CD4-positive, alpha-beta T cell (primary cell): Measurements from ENCODE around the gene HMCES. TPM values are rescaled to one million over a fixed set of nuclear protein-coding genes. Genes with fewer than 3 reads are reported as not detected.

Experiments
- ATAC-seq: fragments of 200-7000 bp; cut with Tn5 transposase; one replicate; pipeline ENCODE4 v1.10.0; 2022; ENCODE audit warnings: mild to moderate bottlenecking; ENCODE audit not compliant: poor library complexity
- CTCF ChIA-PET: fragments of 350-600 bp; sonication (Branson Sonifier 250); formaldehyde crosslinking; loops from one replicate; lab custom pipeline; 2021; ENCODE audit warnings: antibody characterized with exemption, inconsistent platforms; lab: Charles Lee
- POLR2A ChIA-PET: fragments of 350-600 bp; sonication (Branson Sonifier 250); formaldehyde crosslinking; loops from one replicate; lab custom pipeline; 2021; ENCODE audit warnings: antibody characterized with exemption, inconsistent platforms; lab: Charles Lee
- DNase-seq, 14 experiments: peaks; one replicate each; pipeline ENCODE4 v3.0.0-alpha.2; 2013 to 2020; ENCODE audit warnings: mixed read lengths in 2 of 14
- H3K27ac ChIP-seq, 2 donors: one replicate each; pipeline versions ENCODE4 v1.5.1 to v1.7.0; 2013; ENCODE audit warnings: low read length in 2 of 2, low read depth in 1 of 2, mild to moderate bottlenecking in 1 of 2
- H3K27me3 ChIP-seq, 2 experiments: 1 replicate in 1 of 2; 2 replicates in 1 of 2; pipeline versions ENCODE4 v1.6.1 to v1.7.0; 2013; ENCODE audit warnings: low read length in 2 of 2, control low read depth in 1 of 2, mild to moderate bottlenecking in 1 of 2, moderate library complexity in 1 of 2; ENCODE audit not compliant: insufficient read depth in 2 of 2, control insufficient read depth in 1 of 2
- H3K36me3 ChIP-seq: one replicate; pipeline ENCODE4 v1.6.1; 2013; ENCODE audit warnings: low read length, control low read depth; ENCODE audit not compliant: insufficient read depth
- H3K4me1 ChIP-seq: one replicate; pipeline ENCODE4 v1.6.1; 2013; ENCODE audit warnings: low read length, control low read depth; ENCODE audit not compliant: insufficient read depth
- H3K4me3 ChIP-seq: one replicate; pipeline ENCODE4 v1.5.1; 2013; ENCODE audit warnings: mild to moderate bottlenecking, low read length, moderate library complexity
- H3K9me3 ChIP-seq, 2 experiments: 1 replicate in 1 of 2; 2 replicates in 1 of 2; pipeline versions ENCODE4 v1.6.1 to v1.7.0; 2013; ENCODE audit warnings: low read length in 2 of 2, mild to moderate bottlenecking in 2 of 2, control low read depth in 1 of 2, moderate library complexity in 1 of 2; ENCODE audit not compliant: control insufficient read depth in 1 of 2, insufficient read depth in 1 of 2
- H3K27ac Mint-ChIP-seq: one replicate; pipeline ENCODE4 v1.8.0; 2020; ENCODE audit warnings: mixed read lengths
- H3K27me3 Mint-ChIP-seq: one replicate; pipeline ENCODE4 v1.8.0; 2021; ENCODE audit warnings: mixed read lengths
- H3K36me3 Mint-ChIP-seq: one replicate; pipeline ENCODE4 v1.8.0; 2021; ENCODE audit warnings: low read depth, mixed read lengths
- H3K4me1 Mint-ChIP-seq: one replicate; pipeline ENCODE4 v1.8.0; 2021; ENCODE audit warnings: low read depth, mixed read lengths
- H3K4me3 Mint-ChIP-seq: one replicate; pipeline ENCODE4 v1.8.0; 2020; ENCODE audit warnings: mild to moderate bottlenecking, mixed read lengths
- H3K9me3 Mint-ChIP-seq: one replicate; pipeline ENCODE4 v1.8.0; 2020; ENCODE audit warnings: mixed read lengths
- intact Hi-C, 2 experiments: fragments of 100-400 bp; cut with DNase I in 1 of 2; cut with micrococcal nuclease in 1 of 2; formaldehyde crosslinking; loops; one replicate each; pipeline versions ENCODE4 v1.15.1 to v1.9.0; 2023 to 2025; cut with DNase I, micrococcal nuclease
- total RNA-seq, 174 experiments: library from RNA in 2 of 174; stranded (reverse) in 2 of 174; gene quantifications; one replicate each; pipeline ENCODE4 v1.2.3 and lab custom pipeline; 2021 to 2026
- TF ChIP-seq, protein P1 (sequence below): fragments of 200-600 bp; IDR thresholded peaks from one replicate; pipeline ENCODE4 v1.8.0; 2022; ENCODE audit warnings: antibody characterized with exemption, mild to moderate bottlenecking

The HMCES gene
- total RNA-seq, 2 experiments from 2014 or later = 63.5 to 64.0 TPM

- H3K9me3 ChIP-seq = no peaks in the 10 kb centered on the region
- peak overlapping the region; percentile 84 for H3K4me3 Mint-ChIP-seq
- CTCF ChIA-PET = interaction anchor here (0.9 to 2.5 kb wide), 15 partner anchors 9 to 301 kb away, joined by 3 to 21 read pairs (median 4); partner anchors contain the start of gene COPG1
- peaks cover 32% of the 10 kb centered on the region for H3K4me1 ChIP-seq
- peak overlapping the region; percentile 92 for H3K4me3 ChIP-seq
- no peaks in the 10 kb centered on the region for H3K9me3 Mint-ChIP-seq
- no peaks in the 10 kb centered on the region for H3K27me3 Mint-ChIP-seq
- H3K36me3 Mint-ChIP-seq = peaks cover 28% of the 10 kb centered on the region
- intact Hi-C loops = loop anchor here in 1 of 2 experiments (2.0 to 10.0 kb wide), 5 partner anchors 36 to 1722 kb away; partner anchors contain the start of genes CNBP, MCM2 and TPRA1
- H3K27me3 ChIP-seq = no peaks in the 10 kb centered on the region
- H3K27ac ChIP-seq = no peak overlapping the region
- POLR2A ChIA-PET = interaction anchor here (0.9 to 3.5 kb wide), 28 partner anchors 11 to 1645 kb away, joined by 3 to 121 read pairs (median 9); partner anchors contain the start of genes ACAD9, CNBP, COPG1 and EFCAB12
- peak overlapping the region; percentile 82 for H3K27ac Mint-ChIP-seq
- DNase-seq = no peak
- ATAC-seq = no peak
- H3K4me1 Mint-ChIP-seq = peaks cover 23% of the 10 kb centered on the region
- TF ChIP-seq, protein P1, sequence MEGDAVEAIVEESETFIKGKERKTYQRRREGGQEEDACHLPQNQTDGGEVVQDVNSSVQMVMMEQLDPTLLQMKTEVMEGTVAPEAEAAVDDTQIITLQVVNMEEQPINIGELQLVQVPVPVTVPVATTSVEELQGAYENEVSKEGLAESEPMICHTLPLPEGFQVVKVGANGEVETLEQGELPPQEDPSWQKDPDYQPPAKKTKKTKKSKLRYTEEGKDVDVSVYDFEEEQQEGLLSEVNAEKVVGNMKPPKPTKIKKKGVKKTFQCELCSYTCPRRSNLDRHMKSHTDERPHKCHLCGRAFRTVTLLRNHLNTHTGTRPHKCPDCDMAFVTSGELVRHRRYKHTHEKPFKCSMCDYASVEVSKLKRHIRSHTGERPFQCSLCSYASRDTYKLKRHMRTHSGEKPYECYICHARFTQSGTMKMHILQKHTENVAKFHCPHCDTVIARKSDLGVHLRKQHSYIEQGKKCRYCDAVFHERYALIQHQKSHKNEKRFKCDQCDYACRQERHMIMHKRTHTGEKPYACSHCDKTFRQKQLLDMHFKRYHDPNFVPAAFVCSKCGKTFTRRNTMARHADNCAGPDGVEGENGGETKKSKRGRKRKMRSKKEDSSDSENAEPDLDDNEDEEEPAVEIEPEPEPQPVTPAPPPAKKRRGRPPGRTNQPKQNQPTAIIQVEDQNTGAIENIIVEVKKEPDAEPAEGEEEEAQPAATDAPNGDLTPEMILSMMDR = no peak
- H3K36me3 ChIP-seq = no peaks in the 10 kb centered on the region
Observed at GRCh38 chr3:129317014-129317771, 38.5 kb downstream of the HMCES start.

DNA sequence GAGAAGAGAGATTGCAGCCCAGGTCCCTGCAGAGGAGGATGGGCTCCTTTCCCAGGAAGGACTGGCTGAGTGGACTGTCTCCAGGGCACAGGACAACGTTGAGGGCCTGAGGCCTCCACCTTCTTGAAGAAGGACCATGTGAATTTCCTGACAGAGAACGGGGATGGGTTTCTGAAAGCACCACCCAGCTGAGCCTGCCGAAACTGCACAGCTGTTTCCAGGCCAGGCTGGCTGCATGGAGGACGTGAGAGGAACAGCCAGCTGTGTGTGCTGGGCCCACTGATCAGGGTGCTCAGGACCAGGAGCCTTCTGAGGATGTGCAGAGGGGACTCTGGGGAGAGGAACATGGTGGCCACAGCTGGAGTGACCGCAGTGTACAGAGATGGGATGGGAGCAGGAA, 39.2 kb downstream of the HMCES start:
- ChIA-PET POLR2A (interaction anchor here (3.5 kb wide), 1 partner anchor 39 kb away, joined by 121 read pairs; the partner anchor contains the start of gene HMCES), CTCF (no interaction called here)
- peaks cover 30% of the 10 kb centered on the region for H3K4me1 ChIP-seq
- Mint-ChIP-seq H3K4me1 (peaks cover 16% of the 10 kb centered on the region), H3K27me3 (no peaks in the 10 kb centered on the region), H3K27ac (no peak overlapping the region), H3K9me3 (no peaks in the 10 kb centered on the region), H3K36me3 (peaks cover 28% of the 10 kb centered on the region), H3K4me3 (peak overlapping the region; percentile 57)
- intact Hi-C loops = loop anchor here in 1 of 2 experiments (2.0 to 10.0 kb wide), 5 partner anchors 37 to 1723 kb away; partner anchors contain the start of genes CNBP, MCM2 and TPRA1
- no peak overlapping the region for H3K27ac ChIP-seq
- DNase-seq (no peak), ATAC-seq (no peak)
- H3K36me3 ChIP-seq = no peaks in the 10 kb centered on the region
- H3K27me3 ChIP-seq = no peaks in the 10 kb centered on the region
- no peaks in the 10 kb centered on the region for H3K9me3 ChIP-seq
- TF ChIP-seq, protein P1 = no peak
- no peak overlapping the region for H3K4me3 ChIP-seq

DNA sequence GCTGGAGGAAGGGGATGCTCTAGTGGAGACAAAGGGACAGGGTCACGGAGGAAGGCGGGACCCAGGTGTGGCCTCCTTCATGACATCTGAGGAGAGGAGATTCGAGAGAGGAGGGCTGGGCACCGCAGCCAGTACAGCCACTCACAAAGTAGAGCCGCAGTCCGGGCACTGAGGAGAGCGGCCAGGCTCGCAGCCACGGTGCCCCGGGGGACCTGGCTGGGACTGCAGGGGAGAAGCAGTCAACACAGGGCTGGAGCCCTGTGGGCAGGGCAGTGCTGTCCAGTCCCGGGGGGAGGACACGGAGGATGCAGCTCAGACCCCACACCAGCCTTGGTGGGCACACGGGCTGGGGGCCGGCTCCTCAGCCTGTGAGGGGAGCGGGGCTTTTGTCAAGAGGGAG, 40.3 kb downstream of the HMCES start:
- CTCF ChIA-PET = interaction anchor here (0.8 kb wide), 1 partner anchor 11 kb away, joined by 3 read pairs; no protein-coding TSS in a partner anchor
- H3K27me3 Mint-ChIP-seq = no peaks in the 10 kb centered on the region
- TF ChIP-seq, protein P1 = no peak
- H3K27me3 ChIP-seq = no peaks in the 10 kb centered on the region
- peak overlapping the region; percentile 31 for H3K4me3 Mint-ChIP-seq
- POLR2A ChIA-PET = no interaction called here
- no peaks in the 10 kb centered on the region for H3K9me3 Mint-ChIP-seq
- no peak for DNase-seq
- H3K36me3 Mint-ChIP-seq = peaks cover 22% of the 10 kb centered on the region
- H3K4me1 ChIP-seq = peaks cover 20% of the 10 kb centered on the region
- no peak overlapping the region for H3K4me3 ChIP-seq
- no peak overlapping the region for H3K27ac Mint-ChIP-seq
- H3K36me3 ChIP-seq = no peaks in the 10 kb centered on the region
- no peaks in the 10 kb centered on the region for H3K9me3 ChIP-seq
- no peak overlapping the region for H3K27ac ChIP-seq
- ATAC-seq = no peak
- intact Hi-C loops = loop anchor here in 1 of 2 experiments (5.0 to 10.0 kb wide), 3 partner anchors 78 to 1724 kb away; partner anchors contain the start of genes CNBP, MCM2 and TPRA1
- peaks cover 8% of the 10 kb centered on the region for H3K4me1 Mint-ChIP-seq
